ENCODE data around the gene CFAP99.

The CFAP99 gene

DNA sequence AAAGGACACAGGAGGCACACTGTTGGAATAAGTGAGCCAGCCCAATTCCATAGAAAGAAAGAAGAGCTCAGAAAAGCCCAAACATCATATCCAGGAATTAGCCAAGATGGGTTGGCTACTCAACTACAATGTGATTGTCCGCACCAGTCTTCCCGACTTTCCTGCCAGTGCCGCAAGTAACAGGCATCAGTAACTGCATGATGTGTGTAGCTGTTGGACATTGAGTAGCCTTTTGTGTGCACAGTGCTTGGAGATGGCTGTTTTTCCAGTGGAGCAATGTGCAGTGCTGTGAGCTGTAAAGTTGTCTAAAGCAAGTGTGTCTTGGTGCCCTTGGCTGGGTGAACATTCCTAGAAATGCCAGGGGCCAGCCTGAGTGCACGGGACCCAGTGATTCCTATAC lies 88.5 kb downstream of the CFAP99 start:
- TF ChIP-seq EZH2phosphoT487 (IDR thresholded peaks at IDR 0.05; ENCODE audit: borderline replicate concordance) = no peak
- TF ChIP-seq, protein P1, sequence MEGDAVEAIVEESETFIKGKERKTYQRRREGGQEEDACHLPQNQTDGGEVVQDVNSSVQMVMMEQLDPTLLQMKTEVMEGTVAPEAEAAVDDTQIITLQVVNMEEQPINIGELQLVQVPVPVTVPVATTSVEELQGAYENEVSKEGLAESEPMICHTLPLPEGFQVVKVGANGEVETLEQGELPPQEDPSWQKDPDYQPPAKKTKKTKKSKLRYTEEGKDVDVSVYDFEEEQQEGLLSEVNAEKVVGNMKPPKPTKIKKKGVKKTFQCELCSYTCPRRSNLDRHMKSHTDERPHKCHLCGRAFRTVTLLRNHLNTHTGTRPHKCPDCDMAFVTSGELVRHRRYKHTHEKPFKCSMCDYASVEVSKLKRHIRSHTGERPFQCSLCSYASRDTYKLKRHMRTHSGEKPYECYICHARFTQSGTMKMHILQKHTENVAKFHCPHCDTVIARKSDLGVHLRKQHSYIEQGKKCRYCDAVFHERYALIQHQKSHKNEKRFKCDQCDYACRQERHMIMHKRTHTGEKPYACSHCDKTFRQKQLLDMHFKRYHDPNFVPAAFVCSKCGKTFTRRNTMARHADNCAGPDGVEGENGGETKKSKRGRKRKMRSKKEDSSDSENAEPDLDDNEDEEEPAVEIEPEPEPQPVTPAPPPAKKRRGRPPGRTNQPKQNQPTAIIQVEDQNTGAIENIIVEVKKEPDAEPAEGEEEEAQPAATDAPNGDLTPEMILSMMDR (conservative IDR thresholded peaks at IDR 0.05; ENCODE audit: low read length) = no peak
- H3K79me2 ChIP-seq (ENCODE audit: insufficient read depth, low read length) = peaks cover 66% of the 10 kb centered on the region
- no peaks in the 10 kb centered on the region for H3K4me1 ChIP-seq (ENCODE audit: insufficient read depth, low read length, poor library complexity, severe bottlenecking)
- H3K27me3 ChIP-seq (ENCODE audit: insufficient read depth, low read length, poor library complexity, severe bottlenecking) = no peaks in the 10 kb centered on the region
- no peak overlapping the region for H3K4me3 ChIP-seq (ENCODE audit: low read length, poor library complexity, severe bottlenecking)
- peaks cover 63% of the 10 kb centered on the region for H4K20me1 ChIP-seq (ENCODE audit: insufficient read depth, low read length, poor library complexity, severe bottlenecking)
- no peaks in the 10 kb centered on the region for H3K9me3 ChIP-seq (ENCODE audit: insufficient read depth, low read depth, low read length)
- no peak overlapping the region for H3K9ac ChIP-seq (ENCODE audit: low read depth, low read length, poor library complexity, severe bottlenecking)
- no peaks in the 10 kb centered on the region for H3K9me2 ChIP-seq (replicated peaks; ENCODE audit: low read depth, low read length)
- H3K4me2 ChIP-seq (ENCODE audit: low read depth, low read length, poor library complexity, severe bottlenecking) = no peak overlapping the region
- peaks cover 81% of the 10 kb centered on the region; the same call in 1 of the 2 replicates for H3K36me3 ChIP-seq (ENCODE audit: insufficient read depth, low read length)
- H3F3A ChIP-seq (ENCODE audit: low read depth) = peaks cover 5% of the 10 kb centered on the region; the same call in 1 of the 2 replicates
- H2AFZ ChIP-seq (ENCODE audit: low read length) = no peak overlapping the region

DNA sequence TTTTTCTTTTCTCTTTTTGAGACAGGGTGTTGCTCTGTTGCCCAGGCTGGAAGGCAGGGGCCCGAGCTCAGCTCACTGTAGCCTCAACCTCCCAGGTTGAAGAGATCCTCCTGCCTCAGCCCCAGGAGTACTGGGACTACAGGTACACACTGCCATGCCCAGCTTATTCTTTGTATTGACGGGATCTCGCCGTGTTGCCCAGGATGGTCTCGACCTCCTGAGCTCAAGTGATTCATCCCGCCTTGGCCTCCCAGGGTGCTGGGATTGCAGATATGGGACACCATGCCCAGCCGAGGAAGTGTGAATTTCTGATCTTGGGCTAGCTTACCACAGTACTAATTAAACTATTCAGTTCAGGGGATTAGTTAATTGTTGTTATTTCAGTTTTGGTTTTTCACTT lies 89.1 kb downstream of the CFAP99 start:
- peaks cover 5% of the 10 kb centered on the region; the same call in 1 of the 2 replicates for H3F3A ChIP-seq (ENCODE audit: low read depth)

DNA sequence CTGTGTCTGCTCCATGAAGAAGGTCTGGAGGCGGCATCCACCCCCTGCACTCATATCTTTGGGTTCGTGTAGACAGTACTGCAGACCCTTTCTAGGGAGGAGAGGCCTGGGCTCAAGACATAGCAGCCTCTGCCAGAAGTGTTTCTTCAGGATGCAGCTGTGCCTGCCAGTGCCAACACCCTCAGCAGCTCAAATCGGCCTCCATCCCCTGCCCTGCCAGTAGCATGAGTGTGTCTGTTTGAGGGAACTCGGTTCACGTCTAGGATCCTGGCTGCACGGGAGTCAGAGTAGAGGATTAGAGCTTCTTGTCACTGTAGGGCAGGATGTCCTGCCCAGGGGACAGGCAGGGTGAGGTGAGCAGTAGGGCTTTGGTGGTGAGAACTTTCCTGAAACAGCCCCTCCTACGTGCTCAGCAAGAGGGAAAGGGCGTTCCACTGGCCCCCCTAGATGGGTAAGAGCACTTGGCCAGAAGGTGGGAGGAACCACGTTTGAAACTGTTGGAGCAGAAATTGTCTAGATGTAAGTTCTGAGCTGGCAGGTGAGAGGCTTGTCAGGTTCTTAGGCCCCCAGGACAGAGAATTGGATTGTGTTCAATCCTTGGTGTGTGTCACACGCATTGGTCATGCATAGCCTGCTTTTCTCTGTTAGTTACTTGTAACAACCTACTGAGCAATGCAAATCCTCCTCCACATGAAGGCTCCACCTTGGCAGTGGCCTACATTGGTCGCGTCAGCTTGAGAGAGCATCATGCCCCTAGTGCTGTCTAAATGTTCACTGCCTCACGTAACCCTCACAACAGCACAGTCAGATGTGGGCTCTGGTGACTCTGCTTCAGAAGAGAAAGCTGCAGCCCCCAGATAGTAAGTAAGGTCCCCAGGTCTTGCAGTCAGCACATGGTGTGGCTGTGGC lies 91.8 kb downstream of the CFAP99 start:
- peaks cover 49% of the 10 kb centered on the region for H3K79me2 ChIP-seq (ENCODE audit: insufficient read depth, low read length)
- no peaks in the 10 kb centered on the region for H3K4me1 ChIP-seq (ENCODE audit: insufficient read depth, low read length, poor library complexity, severe bottlenecking)
- H3K36me3 ChIP-seq (ENCODE audit: insufficient read depth, low read length) = peaks cover 90% of the 10 kb centered on the region; the same call in 1 of the 2 replicates
- no peaks in the 10 kb centered on the region for H3K9me2 ChIP-seq (replicated peaks; ENCODE audit: low read depth, low read length)
- no peak overlapping the region for H3K4me2 ChIP-seq (ENCODE audit: low read depth, low read length, poor library complexity, severe bottlenecking)
- H3K9me3 ChIP-seq (ENCODE audit: insufficient read depth, low read depth, low read length) = no peaks in the 10 kb centered on the region
- peaks cover 46% of the 10 kb centered on the region for H4K20me1 ChIP-seq (ENCODE audit: insufficient read depth, low read length, poor library complexity, severe bottlenecking)
- no peaks in the 10 kb centered on the region; the same call in 1 of the 2 replicates for H3F3A ChIP-seq (ENCODE audit: low read depth)
- no peak overlapping the region for H2AFZ ChIP-seq (ENCODE audit: low read length)
- H3K27me3 ChIP-seq (ENCODE audit: insufficient read depth, low read length, poor library complexity, severe bottlenecking) = no peaks in the 10 kb centered on the region
- no peak overlapping the region for H3K9ac ChIP-seq (ENCODE audit: low read depth, low read length, poor library complexity, severe bottlenecking)
- H3K4me3 ChIP-seq (ENCODE audit: low read length, poor library complexity, severe bottlenecking) = no peak overlapping the region
- TF ChIP-seq, protein P1 (conservative IDR thresholded peaks at IDR 0.05; ENCODE audit: low read length) = no peak
- no peak for TF ChIP-seq EZH2phosphoT487 (IDR thresholded peaks at IDR 0.05; ENCODE audit: borderline replicate concordance)

More for the DNA sequence above, 89.1 kb downstream of the CFAP99 start:
- Histone ChIP-seq H3K79me2 (ENCODE audit: insufficient read depth, low read length) (peaks cover 65% of the 10 kb centered on the region), H3K4me3 (ENCODE audit: low read length, poor library complexity, severe bottlenecking) (no peak overlapping the region), H3K9me2 (replicated peaks; ENCODE audit: low read depth, low read length) (no peaks in the 10 kb centered on the region), H3K4me2 (ENCODE audit: low read depth, low read length, poor library complexity, severe bottlenecking) (no peak overlapping the region), H3K36me3 (ENCODE audit: insufficient read depth, low read length) (peaks cover 83% of the 10 kb centered on the region; the same call in 1 of the 2 replicates), H3K27me3 (ENCODE audit: insufficient read depth, low read length, poor library complexity, severe bottlenecking) (no peaks in the 10 kb centered on the region), H2AFZ (ENCODE audit: low read length) (no peak overlapping the region), H3K4me1 (ENCODE audit: insufficient read depth, low read length, poor library complexity, severe bottlenecking) (no peaks in the 10 kb centered on the region), H4K20me1 (ENCODE audit: insufficient read depth, low read length, poor library complexity, severe bottlenecking) (peaks cover 63% of the 10 kb centered on the region), H3K9me3 (ENCODE audit: insufficient read depth, low read depth, low read length) (no peaks in the 10 kb centered on the region), H3K9ac (ENCODE audit: low read depth, low read length, poor library complexity, severe bottlenecking) (no peak overlapping the region)
- TF ChIP-seq, protein P1 (conservative IDR thresholded peaks at IDR 0.05; ENCODE audit: low read length) = no peak
- no peak for TF ChIP-seq EZH2phosphoT487 (IDR thresholded peaks at IDR 0.05; ENCODE audit: borderline replicate concordance)
